ENCODE data around the gene NEGR1. TPM values are rescaled to one million over a fixed set of nuclear protein-coding genes. Genes with fewer than 3 reads are reported as not detected.

NEGR1 gene
- total RNA-seq, 1 experiment from 2014 or later: 0.05 TPM

- Histone ChIP-seq H2AFZ (ENCODE audit: low read depth, low read length, poor library complexity, severe bottlenecking) (no peak overlapping the region), H3K9me2 (ENCODE audit: insufficient read depth) (no peaks in the 10 kb centered on the region), H3K4me2 (ENCODE audit: low read length) (no peak overlapping the region), H3K9me3 (ENCODE audit: control insufficient read depth in 1 of 2, insufficient read depth in 1 of 2, low read depth in 1 of 2, low read length in 2 of 2) (peaks cover 0 to 5% of the 10 kb centered on the region in 2 experiments; a peak in 1 of 4 replicates), H3K4me1 (ENCODE audit: control insufficient read depth in 1 of 2, insufficient read depth in 2 of 2, low read length in 2 of 2) (no peaks in the 10 kb centered on the region), H3K79me2 (ENCODE audit: insufficient read depth, low read length) (no peaks in the 10 kb centered on the region), H3K27ac (ENCODE audit: low read depth, low read length) (no peak overlapping the region), H4K20me1 (ENCODE audit: insufficient read depth) (no peaks in the 10 kb centered on the region), H3K9ac (ENCODE audit: low read length) (no peak overlapping the region), H3K4me3 (replicated peaks in 1 of 2; ENCODE audit: low read depth in 1 of 2, low read length in 2 of 2) (no peak overlapping the region), H3K27me3 (ENCODE audit: insufficient read depth, low read length) (no peaks in the 10 kb centered on the region), H3K36me3 (ENCODE audit: control insufficient read depth in 1 of 2, insufficient read depth in 2 of 2, low read length in 2 of 2) (no peaks in the 10 kb centered on the region)
- ChIA-PET RAD21 (ENCODE audit: low non-redundant PET in 1 of 2, low total read pairs in 2 of 2, uncharacterized antibody in 2 of 2, unreplicated experiment in 2 of 2) (no interaction called here), POLR2A (no interaction called here), CTCF (no interaction called here)
- no TSS peak for BruUV-seq (replicated peaks)
- DNase-seq (ENCODE audit: low read depth, low spot score): no peak
- intact Hi-C loops (cut with micrococcal nuclease): no loop called here
- ATAC-seq: no peak
- TF ChIP-seq POLR2AphosphoS5 (IDR thresholded peaks at IDR 0.05; ENCODE audit: low read depth, low read length) (no peak), YY1 (IDR thresholded peaks at IDR 0.05; ENCODE audit: extremely low read depth, insufficient replicate concordance, low read depth, low read length) (no peak), MAX (IDR thresholded peaks at IDR 0.05) (no peak), ATF3 (IDR thresholded peaks at IDR 0.05) (no peak), EZH2phosphoT487 (IDR thresholded peaks at IDR 0.05; ENCODE audit: borderline replicate concordance) (no peak)
Measured at GRCh38 chr1:72115290-72115689, 167.0 kb downstream of the NEGR1 start.

DNA sequence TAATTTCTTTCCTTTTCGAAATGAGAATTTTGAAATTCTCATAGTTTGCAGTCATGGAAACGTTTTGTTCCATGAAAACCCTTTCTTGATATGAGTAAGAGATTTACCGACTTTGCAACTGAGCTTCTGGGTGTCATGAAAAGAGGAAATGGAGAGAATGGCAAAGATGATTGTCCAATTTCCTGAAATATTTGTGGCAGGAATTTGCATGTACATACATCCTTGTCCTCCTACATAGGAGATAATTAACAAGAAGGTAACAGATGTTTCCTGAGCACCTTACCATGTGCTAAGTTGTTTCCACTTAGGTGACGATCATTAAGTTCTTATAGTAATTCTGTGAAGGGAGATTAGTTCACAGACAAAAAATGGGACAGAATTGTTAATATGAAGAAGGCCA lies 170.7 kb downstream of the NEGR1 start:
- DNase-seq (ENCODE audit: low read depth, low spot score): no peak
- POLR2A ChIA-PET: no interaction called here
- Histone ChIP-seq H3K4me2 (ENCODE audit: low read length) (no peak overlapping the region), H3K27ac (ENCODE audit: low read depth, low read length) (no peak overlapping the region), H3K36me3 (ENCODE audit: control insufficient read depth in 1 of 2, insufficient read depth in 2 of 2, low read length in 2 of 2) (no peaks in the 10 kb centered on the region), H3K4me3 (replicated peaks in 1 of 2; ENCODE audit: low read depth in 1 of 2, low read length in 2 of 2) (no peak overlapping the region), H4K20me1 (ENCODE audit: insufficient read depth) (no peaks in the 10 kb centered on the region), H2AFZ (ENCODE audit: low read depth, low read length, poor library complexity, severe bottlenecking) (no peak overlapping the region), H3K9me3 (ENCODE audit: control insufficient read depth in 1 of 2, insufficient read depth in 1 of 2, low read depth in 1 of 2, low read length in 2 of 2) (0 out of 4 replicates have a peak, but pooled peaks cover 0 to 9% of the 10 kb centered on the region in 2 experiments), H3K9ac (ENCODE audit: low read length) (no peak overlapping the region), H3K79me2 (ENCODE audit: insufficient read depth, low read length) (no peaks in the 10 kb centered on the region), H3K9me2 (ENCODE audit: insufficient read depth) (no peaks in the 10 kb centered on the region), H3K27me3 (ENCODE audit: insufficient read depth, low read length) (no peaks in the 10 kb centered on the region), H3K4me1 (ENCODE audit: control insufficient read depth in 1 of 2, insufficient read depth in 2 of 2, low read length in 2 of 2) (no peaks in the 10 kb centered on the region)
- ATAC-seq: no peak
- RAD21 ChIA-PET (ENCODE audit: low non-redundant PET in 1 of 2, low total read pairs in 2 of 2, uncharacterized antibody in 2 of 2, unreplicated experiment in 2 of 2): no interaction called here
- CTCF ChIA-PET: no interaction called here
- TF ChIP-seq POLR2AphosphoS5 (IDR thresholded peaks at IDR 0.05; ENCODE audit: low read depth, low read length) (no peak), YY1 (IDR thresholded peaks at IDR 0.05; ENCODE audit: extremely low read depth, insufficient replicate concordance, low read depth, low read length) (no peak), CBX3 (IDR thresholded peaks at IDR 0.05; ENCODE audit: low read depth) (no peak), SP1 (IDR thresholded peaks at IDR 0.05; ENCODE audit: low read depth) (no peak), JUND (IDR thresholded peaks at IDR 0.05) (no peak), CEBPB (IDR thresholded peaks at IDR 0.05; ENCODE audit: low read depth) (no peak), POLR2A (IDR thresholded peaks at IDR 0.05; ENCODE audit: borderline replicate concordance, extremely low read depth, insufficient read depth, insufficient read length) (no peak), EGR1 (IDR thresholded peaks at IDR 0.05; ENCODE audit: low read depth) (no peak), SRF (IDR thresholded peaks at IDR 0.05; ENCODE audit: low read depth) (no peak), RAD21 (IDR thresholded peaks at IDR 0.05; ENCODE audit: low read depth) (no peak)
- TF ChIP-seq, protein P1, sequence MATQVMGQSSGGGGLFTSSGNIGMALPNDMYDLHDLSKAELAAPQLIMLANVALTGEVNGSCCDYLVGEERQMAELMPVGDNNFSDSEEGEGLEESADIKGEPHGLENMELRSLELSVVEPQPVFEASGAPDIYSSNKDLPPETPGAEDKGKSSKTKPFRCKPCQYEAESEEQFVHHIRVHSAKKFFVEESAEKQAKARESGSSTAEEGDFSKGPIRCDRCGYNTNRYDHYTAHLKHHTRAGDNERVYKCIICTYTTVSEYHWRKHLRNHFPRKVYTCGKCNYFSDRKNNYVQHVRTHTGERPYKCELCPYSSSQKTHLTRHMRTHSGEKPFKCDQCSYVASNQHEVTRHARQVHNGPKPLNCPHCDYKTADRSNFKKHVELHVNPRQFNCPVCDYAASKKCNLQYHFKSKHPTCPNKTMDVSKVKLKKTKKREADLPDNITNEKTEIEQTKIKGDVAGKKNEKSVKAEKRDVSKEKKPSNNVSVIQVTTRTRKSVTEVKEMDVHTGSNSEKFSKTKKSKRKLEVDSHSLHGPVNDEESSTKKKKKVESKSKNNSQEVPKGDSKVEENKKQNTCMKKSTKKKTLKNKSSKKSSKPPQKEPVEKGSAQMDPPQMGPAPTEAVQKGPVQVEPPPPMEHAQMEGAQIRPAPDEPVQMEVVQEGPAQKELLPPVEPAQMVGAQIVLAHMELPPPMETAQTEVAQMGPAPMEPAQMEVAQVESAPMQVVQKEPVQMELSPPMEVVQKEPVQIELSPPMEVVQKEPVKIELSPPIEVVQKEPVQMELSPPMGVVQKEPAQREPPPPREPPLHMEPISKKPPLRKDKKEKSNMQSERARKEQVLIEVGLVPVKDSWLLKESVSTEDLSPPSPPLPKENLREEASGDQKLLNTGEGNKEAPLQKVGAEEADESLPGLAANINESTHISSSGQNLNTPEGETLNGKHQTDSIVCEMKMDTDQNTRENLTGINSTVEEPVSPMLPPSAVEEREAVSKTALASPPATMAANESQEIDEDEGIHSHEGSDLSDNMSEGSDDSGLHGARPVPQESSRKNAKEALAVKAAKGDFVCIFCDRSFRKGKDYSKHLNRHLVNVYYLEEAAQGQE (IDR thresholded peaks at IDR 0.05; ENCODE audit: low read depth): no peak
- TF ChIP-seq, protein P2, sequence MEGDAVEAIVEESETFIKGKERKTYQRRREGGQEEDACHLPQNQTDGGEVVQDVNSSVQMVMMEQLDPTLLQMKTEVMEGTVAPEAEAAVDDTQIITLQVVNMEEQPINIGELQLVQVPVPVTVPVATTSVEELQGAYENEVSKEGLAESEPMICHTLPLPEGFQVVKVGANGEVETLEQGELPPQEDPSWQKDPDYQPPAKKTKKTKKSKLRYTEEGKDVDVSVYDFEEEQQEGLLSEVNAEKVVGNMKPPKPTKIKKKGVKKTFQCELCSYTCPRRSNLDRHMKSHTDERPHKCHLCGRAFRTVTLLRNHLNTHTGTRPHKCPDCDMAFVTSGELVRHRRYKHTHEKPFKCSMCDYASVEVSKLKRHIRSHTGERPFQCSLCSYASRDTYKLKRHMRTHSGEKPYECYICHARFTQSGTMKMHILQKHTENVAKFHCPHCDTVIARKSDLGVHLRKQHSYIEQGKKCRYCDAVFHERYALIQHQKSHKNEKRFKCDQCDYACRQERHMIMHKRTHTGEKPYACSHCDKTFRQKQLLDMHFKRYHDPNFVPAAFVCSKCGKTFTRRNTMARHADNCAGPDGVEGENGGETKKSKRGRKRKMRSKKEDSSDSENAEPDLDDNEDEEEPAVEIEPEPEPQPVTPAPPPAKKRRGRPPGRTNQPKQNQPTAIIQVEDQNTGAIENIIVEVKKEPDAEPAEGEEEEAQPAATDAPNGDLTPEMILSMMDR (IDR thresholded peaks at IDR 0.05 in 2 of 3, conservative IDR thresholded peaks at IDR 0.05 in 1 of 3; ENCODE audit: borderline replicate concordance in 1 of 3, insufficient read depth in 1 of 3, low read depth in 2 of 3, low read length in 2 of 3): no peak
- intact Hi-C loops (cut with micrococcal nuclease): no loop called here
- BruUV-seq (replicated peaks): no TSS peak
